IMR-90 (cell line): Measurements from ENCODE around the gene RTN3. TPM values are rescaled to one million over a fixed set of nuclear protein-coding genes. Genes with fewer than 3 reads are reported as not detected.

ENCODE experiments used
- ATAC-seq: fragments of 200-7000 bp; cut with Tn5 transposase; 2 replicates; pipeline ENCODE4 v1.9.1; 2020; ENCODE audit warnings: low read depth, mild to moderate bottlenecking, moderate library complexity
- BruUV-seq: library from RNA; stranded (reverse); fragments of 400-500 nt; replicated peaks from 2 replicates; lab custom pipeline; 2021; lab: Mats Ljungman, UMichigan
- CTCF ChIA-PET: fragments of 300-600 bp; formaldehyde crosslinking; extraction: SDS; loops from one replicate; lab custom pipeline; 2021; ENCODE audit warnings: antibody characterized with exemption; lab: Yijun Ruan, JAX
- POLR2A ChIA-PET: fragments of 300-600 bp; sonication (Branson Sonifier 250); formaldehyde crosslinking; loops from one replicate; lab custom pipeline; 2022; ENCODE audit warnings: antibody characterized with exemption; ENCODE audit not compliant: unreplicated experiment; lab: Charles Lee
- DNase-seq: peaks from one replicate; pipeline ENCODE4 v3.0.0; 2013
- H2AFZ ChIP-seq: replicated peaks from 2 replicates; pipeline ENCODE3; 2013; ENCODE audit warnings: low read length, mild to moderate bottlenecking; ENCODE audit not compliant: poor library complexity
- H2AK5ac ChIP-seq: 2 replicates; pipeline ENCODE4 v1.6.1; 2013; ENCODE audit warnings: low read depth, low read length, inconsistent platforms
- H2AK9ac ChIP-seq: replicated peaks from 2 replicates; pipeline ENCODE3; 2013; ENCODE audit warnings: mild to moderate bottlenecking, low read depth, low read length, moderate library complexity; ENCODE audit not compliant: poor library complexity
- H2BK120ac ChIP-seq: 2 replicates; pipeline ENCODE4 v1.6.1; 2013; ENCODE audit warnings: low read depth, low read length, inconsistent platforms
- H2BK15ac ChIP-seq: 3 replicates; pipeline ENCODE4 v1.6.1; 2013; ENCODE audit warnings: low read depth, low read length, inconsistent platforms
- H2BK20ac ChIP-seq: 2 replicates; pipeline ENCODE4 v1.6.1; 2013; ENCODE audit warnings: low read depth, mild to moderate bottlenecking, inconsistent platforms, low read length, moderate library complexity
- H2BK5ac ChIP-seq: 2 replicates; pipeline ENCODE4 v1.6.1; 2013; ENCODE audit warnings: mild to moderate bottlenecking, low read depth, low read length, inconsistent platforms; ENCODE audit not compliant: poor library complexity, severe bottlenecking
- H3K14ac ChIP-seq: replicated peaks from 2 replicates; pipeline ENCODE4 v1.6.1; 2013; ENCODE audit warnings: low read depth, low read length, inconsistent platforms
- H3K18ac ChIP-seq: 2 replicates; pipeline ENCODE4 v1.6.1; 2013; ENCODE audit warnings: low read depth, low read length, control low read depth
- H3K23ac ChIP-seq: 2 replicates; pipeline ENCODE4 v1.6.1; 2013; ENCODE audit warnings: low read depth, low read length, inconsistent platforms
- H3K27ac ChIP-seq: 2 replicates; pipeline ENCODE4 v1.5.1; 2013; ENCODE audit warnings: mild to moderate bottlenecking, control low read depth, low read length; ENCODE audit not compliant: insufficient read depth
- H3K27me3 ChIP-seq: 2 replicates; pipeline ENCODE4 v1.6.1; 2013; ENCODE audit warnings: low read length; ENCODE audit not compliant: control insufficient read depth, insufficient read depth
- H3K36me3 ChIP-seq: 2 replicates; pipeline ENCODE4 v1.6.1; 2013; ENCODE audit warnings: low read length, mixed read lengths; ENCODE audit not compliant: control insufficient read depth, insufficient read depth
- H3K4ac ChIP-seq: 2 replicates; pipeline ENCODE4 v1.6.1; 2013; ENCODE audit warnings: low read depth, low read length, inconsistent platforms
- H3K4me1 ChIP-seq: 2 replicates; pipeline ENCODE4 v1.6.1; 2013; ENCODE audit warnings: low read length, mixed read lengths; ENCODE audit not compliant: control insufficient read depth, insufficient read depth
- H3K4me2 ChIP-seq: 2 replicates; pipeline ENCODE4 v1.6.1; 2013; ENCODE audit warnings: low read depth, mild to moderate bottlenecking, control low read depth, low read length, moderate library complexity
- H3K4me3 ChIP-seq: 2 replicates; pipeline ENCODE4 v1.5.1; 2013; ENCODE audit warnings: low read depth, mild to moderate bottlenecking, control low read depth, low read length, moderate library complexity; ENCODE audit not compliant: insufficient read depth
- H3K56ac ChIP-seq: 2 replicates; pipeline ENCODE4 v1.6.1; 2013; ENCODE audit warnings: low read length, inconsistent platforms; ENCODE audit not compliant: insufficient read depth; ENCODE audit errors: extremely low read depth
- H3K79me1 ChIP-seq, 2 experiments: 2 replicates each; pipeline ENCODE4 v1.6.1; 2013; ENCODE audit warnings: low read length in 2 of 2, inconsistent platforms in 1 of 2, low read depth in 1 of 2
- H3K9ac ChIP-seq: 2 replicates; pipeline ENCODE4 v1.6.1; 2013; ENCODE audit warnings: low read depth, low read length, control low read depth
- H3K9me1 ChIP-seq: 2 replicates; pipeline ENCODE4 v1.6.1; 2013; ENCODE audit warnings: low read length, inconsistent platforms; ENCODE audit not compliant: insufficient read depth
- H3K9me3 ChIP-seq: 2 replicates; pipeline ENCODE4 v1.6.1; 2013; ENCODE audit warnings: low read length; ENCODE audit not compliant: control insufficient read depth, insufficient read depth
- H4K20me1 ChIP-seq: 2 replicates; pipeline ENCODE4 v1.6.1; 2013; ENCODE audit warnings: low read length, inconsistent platforms; ENCODE audit not compliant: insufficient read depth
- H4K5ac ChIP-seq: 2 replicates; pipeline ENCODE4 v1.6.1; 2013; ENCODE audit warnings: mild to moderate bottlenecking, low read depth, low read length, control low read depth
- H4K8ac ChIP-seq, 2 experiments: 2 replicates each; pipeline ENCODE4 v1.6.1; 2013; ENCODE audit warnings: low read depth in 2 of 2, low read length in 2 of 2, control low read depth in 1 of 2, inconsistent platforms in 1 of 2
- H4K91ac ChIP-seq: 2 replicates; pipeline ENCODE4 v1.6.1; 2013; ENCODE audit warnings: low read depth, low read length, inconsistent platforms; ENCODE audit not compliant: insufficient read depth
- BHLHE40 ChIP-seq: fragments of 150-350 bp; IDR thresholded peaks from 2 replicates; pipeline ENCODE4 v1.6.1; 2016; ENCODE audit warnings: mild to moderate bottlenecking, low read depth, low read length
- MAFK ChIP-seq: IDR thresholded peaks from 2 replicates; pipeline ENCODE4 v1.6.1; 2012; ENCODE audit warnings: low read depth, low read length, improper control_type of control experiment
- MAZ ChIP-seq: IDR thresholded peaks from 2 replicates; pipeline ENCODE4 v1.6.1; 2012; ENCODE audit warnings: low read depth, mild to moderate bottlenecking, low read length, improper control_type of control experiment, moderate library complexity, borderline replicate concordance
- WGBS, 2 experiments: methylation state at CpG; one replicate each; pipeline versions ENCODE4 v1.1.5 to v1.1.7; 2013; ENCODE audit warnings: missing lambda C conversion rate in 2 of 2; ENCODE audit not compliant: insufficient read length in 1 of 2; ENCODE audit errors: extremely low coverage in 2 of 2; 5-methylcytosine and 5-hydroxymethylcytosine counted together
- dilution Hi-C: fragments of 300-500 bp; cut with HindIII; formaldehyde crosslinking; loops from one replicate; pipeline ENCODE4 v1.14.3; 2018; ENCODE audit warnings: low sequenced_read_pairs; ENCODE audit not compliant: unreplicated experiment
- in situ Hi-C: fragments of 300-500 bp; cut with MboI; formaldehyde crosslinking; loops from 3 replicates; pipeline ENCODE4 v1.14.3; 2019; ENCODE audit warnings: low sequenced_read_pairs, inconsistent platforms, mixed read lengths
- intact Hi-C: fragments of 100-400 bp; cut with micrococcal nuclease; formaldehyde crosslinking; loops from 2 replicates; pipeline ENCODE4 v1.10.0; 2022
- polyA plus RNA-seq, 3 experiments: library from polyadenylated mRNA; depleted of rRNA; stranded (reverse); fragments of >200 nt; gene quantifications; 2 replicates each; pipeline ENCODE4 v1.2.3, GENCODE V29; 2012; ENCODE audit warnings: low replicate concordance in 1 of 3
- total RNA-seq: library from RNA; depleted of rRNA; stranded (reverse); fragments of >200 nt; gene quantifications from 2 replicates; pipeline ENCODE4 v1.2.3, GENCODE V29; 2012

Gene RTN3
- total and polyA plus RNA-seq, 2 of the 4 experiments (the other 2 are of a cell fraction) = 31.2 to 64.6 TPM

GRCh38 chr11:63760487-63761079, 79.3 kb downstream of the RTN3 start:
- Histone ChIP-seq H3K18ac (no peak overlapping the region), H3K9me1 (no peaks in the 10 kb centered on the region), H3K9me3 (no peaks in the 10 kb centered on the region), H2BK15ac (no peak overlapping the region), H3K4me2 (no peak overlapping the region), H3K27ac (no peak overlapping the region), H3K4me3 (no peak overlapping the region), H3K4me1 (peaks cover 4% of the 10 kb centered on the region; the same call in 1 of the 2 replicates), H4K5ac (no peak overlapping the region), H4K20me1 (peaks cover 10% of the 10 kb centered on the region), H2BK120ac (no peak overlapping the region), H3K9ac (no peak overlapping the region), H3K36me3 (peaks cover 43% of the 10 kb centered on the region), H2AK9ac (no peak overlapping the region), H3K14ac (no peak overlapping the region), H2AK5ac (no peak overlapping the region), H2BK20ac (no peak overlapping the region), H4K8ac (no peak overlapping the region), H3K79me1 (peaks cover 11 to 33% of the 10 kb centered on the region in 2 experiments), H3K27me3 (no peaks in the 10 kb centered on the region), H3K23ac (no peak overlapping the region), H2AFZ (no peak overlapping the region), H4K91ac (no peak overlapping the region), H2BK5ac (no peak overlapping the region), H3K4ac (no peak overlapping the region), H3K56ac (no peak overlapping the region)
- BruUV-seq = TSS peak; percentile 66
- POLR2A ChIA-PET = no interaction called here
- no peak for ATAC-seq
- dilution Hi-C loops (no loop called here), in situ Hi-C loops (loop anchor here (10.0 kb wide), 1 partner anchor 184 kb away; no protein-coding TSS in a partner anchor), intact Hi-C loops (no loop called here)
- DNase-seq = no peak
- WGBS, 2 experiments = 83% methylated on average over 1 of the region's 5 CpGs; no CpG with 5 or more reads in 1 of the 2 experiments
- CTCF ChIA-PET = interaction anchor here (1.1 kb wide), 1 partner anchor 185 kb away, joined by 3 read pairs; no protein-coding TSS in a partner anchor
- TF ChIP-seq MAZ (no peak), BHLHE40 (no peak), MAFK (no peak)
